Measurements from ENCODE around the gene KLK4.
A peak's percentile ranks its signal among the peaks of the same experiment; 100 is the strongest.

Gene KLK4

GRCh38 chr19:50924586-50924985 is 13.4 kb upstream of the KLK4 start:
- Histone ChIP-seq H3K27me3 (ENCODE audit: insufficient read depth, poor library complexity, severe bottlenecking) (peaks cover under 1% of the 10 kb centered on the region), H3K27ac (replicated peaks) (no peak overlapping the region), H3K4me3 (replicated peaks; ENCODE audit: insufficient read depth, low read length) (no peak overlapping the region)
- no peak for DNase-seq (ENCODE audit: low read depth in 1 of 2, low spot score in 1 of 2)
- TF ChIP-seq CTCF (IDR thresholded peaks at IDR 0.05; ENCODE audit: insufficient read depth, low read length) (no peak), SPI1 (IDR thresholded peaks at IDR 0.05; ENCODE audit: borderline replicate concordance, low read depth) (no peak), GABPA (IDR thresholded peaks at IDR 0.05; ENCODE audit: low read depth) (no peak), REST (IDR thresholded peaks at IDR 0.05; ENCODE audit: insufficient replicate concordance, low read depth) (no peak), POLR2AphosphoS5 (IDR thresholded peaks at IDR 0.05; ENCODE audit: low read depth) (no peak)

GRCh38 chr19:50922317-50922853 is 11.2 kb upstream of the KLK4 start:
- Histone ChIP-seq H3K27me3 (ENCODE audit: insufficient read depth, poor library complexity, severe bottlenecking) (peaks cover 2% of the 10 kb centered on the region), H3K27ac (replicated peaks) (no peak overlapping the region), H3K4me3 (replicated peaks; ENCODE audit: insufficient read depth, low read length) (no peak overlapping the region)
- DNase-seq (ENCODE audit: low read depth in 1 of 2, low spot score in 1 of 2) = peak; percentile 57 to 76
- TF ChIP-seq GABPA (IDR thresholded peaks at IDR 0.05; ENCODE audit: low read depth) (no peak), CTCF (IDR thresholded peaks at IDR 0.05; ENCODE audit: insufficient read depth, low read length) (peak; percentile 70)

GRCh38 chr19:50921426-50922316 is 10.5 kb upstream of the KLK4 start:
- H3K4me3 ChIP-seq (replicated peaks; ENCODE audit: insufficient read depth, low read length) = no peak overlapping the region
- TF ChIP-seq POLR2AphosphoS5 (IDR thresholded peaks at IDR 0.05; ENCODE audit: low read depth) = no peak
- TF ChIP-seq CTCF (IDR thresholded peaks at IDR 0.05; ENCODE audit: insufficient read depth, low read length) = no peak
- DNase-seq (ENCODE audit: low read depth in 1 of 2, low spot score in 1 of 2) = no peak
- H3K27me3 ChIP-seq (ENCODE audit: insufficient read depth, poor library complexity, severe bottlenecking) = peaks cover 2% of the 10 kb centered on the region
- no peak overlapping the region for H3K27ac ChIP-seq (replicated peaks)

- H3K27me3 ChIP-seq (ENCODE audit: insufficient read depth, poor library complexity, severe bottlenecking) = peaks cover 18% of the 10 kb centered on the region
- no peak overlapping the region for H3K27ac ChIP-seq (replicated peaks)
- DNase-seq (ENCODE audit: low read depth in 1 of 2, low spot score in 1 of 2) = no peak
- no peak for TF ChIP-seq CTCF (IDR thresholded peaks at IDR 0.05; ENCODE audit: insufficient read depth, low read length)
- TF ChIP-seq REST (IDR thresholded peaks at IDR 0.05; ENCODE audit: insufficient replicate concordance, low read depth) = no peak
- TF ChIP-seq POLR2AphosphoS5 (IDR thresholded peaks at IDR 0.05; ENCODE audit: low read depth) = no peak
- TF ChIP-seq GABPA (IDR thresholded peaks at IDR 0.05; ENCODE audit: low read depth) = no peak
- TF ChIP-seq SPI1 (IDR thresholded peaks at IDR 0.05; ENCODE audit: borderline replicate concordance, low read depth) = no peak
- no peak overlapping the region for H3K4me3 ChIP-seq (replicated peaks; ENCODE audit: insufficient read depth, low read length)
Measured at GRCh38 chr19:50916069-50916468, 4.9 kb upstream of the KLK4 start.

Measured in HL-60 (cell line).